WTC11 (cell line): ENCODE data around the gene PADI1. TPM values are rescaled to one million over a fixed set of nuclear protein-coding genes. Genes with fewer than 3 reads are reported as not detected.

Experiments used
- ATAC-seq: fragments of 200-7000 bp; cut with Tn5 transposase; 2 replicates; pipeline ENCODE4 v1.10.0; 2021; ENCODE audit warnings: mild to moderate bottlenecking, moderate library complexity
- CTCF ChIA-PET: fragments of 300-600 bp; sonication (Branson Sonifier 250); formaldehyde crosslinking; loops from one replicate; lab custom pipeline; 2021; ENCODE audit warnings: antibody characterized with exemption; lab: Charles Lee
- POLR2A ChIA-PET: fragments of 350-600 bp; sonication (Branson Sonifier 250); formaldehyde crosslinking; loops from one replicate; lab custom pipeline; 2021; ENCODE audit warnings: antibody characterized with exemption; lab: Charles Lee
- DNase-seq: peaks from one replicate; pipeline ENCODE4 v3.0.0; 2021; ENCODE audit warnings: low spot score
- H3K27ac Mint-ChIP-seq: 2 replicates; pipeline ENCODE4 v1.8.0; 2021; ENCODE audit warnings: mixed read lengths
- H3K27me3 Mint-ChIP-seq: 2 replicates; pipeline ENCODE4 v1.8.0; 2021; ENCODE audit warnings: low read depth, mild to moderate bottlenecking, moderate library complexity, mixed read lengths
- H3K36me3 Mint-ChIP-seq: 2 replicates; pipeline ENCODE4 v1.8.0; 2021; ENCODE audit warnings: mixed read lengths
- H3K4me1 Mint-ChIP-seq: 2 replicates; pipeline ENCODE4 v1.8.0; 2022; ENCODE audit warnings: mixed read lengths
- H3K4me3 Mint-ChIP-seq: 2 replicates; pipeline ENCODE4 v1.8.0; 2021; ENCODE audit warnings: mild to moderate bottlenecking, moderate library complexity, mixed read lengths
- H3K9me3 Mint-ChIP-seq: 2 replicates; pipeline ENCODE4 v1.8.0; 2021; ENCODE audit warnings: mixed read lengths
- ATF2 ChIP-seq: sonication (generic); formaldehyde crosslinking; IDR thresholded peaks from 2 replicates; pipeline ENCODE4 v1.8.1; 2022; ENCODE audit warnings: low read depth, missing genetic modification reagents, borderline replicate concordance
- CREM ChIP-seq: sonication (generic); formaldehyde crosslinking; IDR thresholded peaks from 2 replicates; pipeline ENCODE4 v1.8.1; 2022; ENCODE audit warnings: mild to moderate bottlenecking, missing genetic modification reagents, moderate library complexity
- GRHL2 ChIP-seq: fragments of 250-450 bp; sonication (Bioruptor Pico); IDR thresholded peaks from 2 replicates; pipeline ENCODE4 v1.8.0; 2022; ENCODE audit warnings: mild to moderate bottlenecking, moderate library complexity; ENCODE audit not compliant: insufficient replicate concordance, severe bottlenecking
- GTF2I ChIP-seq: fragments of 250-450 bp; sonication (Bioruptor Pico); conservative IDR thresholded peaks from 2 replicates; pipeline ENCODE4 v1.4.0; 2021; ENCODE audit warnings: mild to moderate bottlenecking
- MYBL2 ChIP-seq: sonication (generic); formaldehyde crosslinking; IDR thresholded peaks from 2 replicates; pipeline ENCODE4 v1.8.1; 2023; ENCODE audit warnings: mild to moderate bottlenecking, moderate library complexity, missing genetic modification reagents
- OVOL2 ChIP-seq: fragments of 250-450 bp; sonication (Bioruptor Pico); IDR thresholded peaks from 2 replicates; pipeline ENCODE4 v1.9.0; 2021; ENCODE audit warnings: mild to moderate bottlenecking, borderline replicate concordance
- SMAD3 ChIP-seq: sonication (generic); formaldehyde crosslinking; IDR thresholded peaks from 2 replicates; pipeline ENCODE4 v1.8.0; 2022; ENCODE audit warnings: missing genetic modification reagents, mild to moderate bottlenecking, borderline replicate concordance
- TCF7 ChIP-seq: sonication (generic); formaldehyde crosslinking; IDR thresholded peaks from 2 replicates; pipeline ENCODE4 v1.8.0; 2022; ENCODE audit warnings: mild to moderate bottlenecking, low read depth, missing genetic modification reagents, moderate library complexity
- TEAD1 ChIP-seq: sonication (generic); formaldehyde crosslinking; IDR thresholded peaks from 2 replicates; pipeline ENCODE4 v1.8.0; 2022; ENCODE audit warnings: mild to moderate bottlenecking, missing genetic modification reagents
- total RNA-seq: library from RNA; stranded (reverse); gene quantifications from 3 replicates; pipeline ENCODE4 v1.2.3, GENCODE V29; 2021
- TF ChIP-seq, protein P1 (sequence below): sonication (generic); formaldehyde crosslinking; IDR thresholded peaks from 2 replicates; pipeline ENCODE4 v1.8.0; 2023; ENCODE audit warnings: missing genetic modification reagents, mild to moderate bottlenecking, borderline replicate concordance
- TF ChIP-seq, protein P2 (sequence below): sonication (generic); formaldehyde crosslinking; IDR thresholded peaks from 2 replicates; pipeline ENCODE4 v1.8.0; 2022; ENCODE audit warnings: mild to moderate bottlenecking, missing genetic modification reagents
- TF ChIP-seq, protein P3 (sequence below): sonication (generic); formaldehyde crosslinking; IDR thresholded peaks from 2 replicates; pipeline ENCODE4 v1.8.0; 2023; ENCODE audit warnings: mild to moderate bottlenecking, missing genetic modification reagents
- TF ChIP-seq, protein P4 (sequence below): sonication (generic); formaldehyde crosslinking; IDR thresholded peaks from 2 replicates; pipeline ENCODE4 v1.8.1; 2023; ENCODE audit warnings: mild to moderate bottlenecking, moderate library complexity, missing genetic modification reagents
- TF ChIP-seq, protein P5 (sequence below): fragments of 250-450 bp; sonication (Bioruptor Pico); conservative IDR thresholded peaks from 2 replicates; pipeline ENCODE4 v1.9.0; 2021; ENCODE audit warnings: mild to moderate bottlenecking
- TF ChIP-seq, protein P6 (sequence below): sonication (generic); formaldehyde crosslinking; IDR thresholded peaks from 2 replicates; pipeline ENCODE4 v1.8.1; 2022; ENCODE audit warnings: mild to moderate bottlenecking, missing genetic modification reagents, moderate library complexity, borderline replicate concordance
- TF ChIP-seq, protein P7 (sequence below): fragments of 250-450 bp; sonication (Bioruptor Pico); IDR thresholded peaks from 2 replicates; pipeline ENCODE4 v1.9.0; 2021; ENCODE audit warnings: mild to moderate bottlenecking

PADI1 gene
- total RNA-seq, 1 experiment from 2014 or later, result 0.15 TPM

- ChIA-PET POLR2A (no interaction called here), CTCF (no interaction called here)
- Mint-ChIP-seq H3K4me1 (peaks cover 13% of the 10 kb centered on the region), H3K36me3 (no peaks in the 10 kb centered on the region), H3K27me3 (no peaks in the 10 kb centered on the region; the same call in 1 of the 2 replicates), H3K9me3 (no peaks in the 10 kb centered on the region), H3K4me3 (no peak overlapping the region), H3K27ac (no peak overlapping the region)
- DNase-seq, result no peak
- ATAC-seq, result no peak
- no peak for TF ChIP-seq SMAD3 (CRISPR knock-in tag)
- TF ChIP-seq, protein P1, sequence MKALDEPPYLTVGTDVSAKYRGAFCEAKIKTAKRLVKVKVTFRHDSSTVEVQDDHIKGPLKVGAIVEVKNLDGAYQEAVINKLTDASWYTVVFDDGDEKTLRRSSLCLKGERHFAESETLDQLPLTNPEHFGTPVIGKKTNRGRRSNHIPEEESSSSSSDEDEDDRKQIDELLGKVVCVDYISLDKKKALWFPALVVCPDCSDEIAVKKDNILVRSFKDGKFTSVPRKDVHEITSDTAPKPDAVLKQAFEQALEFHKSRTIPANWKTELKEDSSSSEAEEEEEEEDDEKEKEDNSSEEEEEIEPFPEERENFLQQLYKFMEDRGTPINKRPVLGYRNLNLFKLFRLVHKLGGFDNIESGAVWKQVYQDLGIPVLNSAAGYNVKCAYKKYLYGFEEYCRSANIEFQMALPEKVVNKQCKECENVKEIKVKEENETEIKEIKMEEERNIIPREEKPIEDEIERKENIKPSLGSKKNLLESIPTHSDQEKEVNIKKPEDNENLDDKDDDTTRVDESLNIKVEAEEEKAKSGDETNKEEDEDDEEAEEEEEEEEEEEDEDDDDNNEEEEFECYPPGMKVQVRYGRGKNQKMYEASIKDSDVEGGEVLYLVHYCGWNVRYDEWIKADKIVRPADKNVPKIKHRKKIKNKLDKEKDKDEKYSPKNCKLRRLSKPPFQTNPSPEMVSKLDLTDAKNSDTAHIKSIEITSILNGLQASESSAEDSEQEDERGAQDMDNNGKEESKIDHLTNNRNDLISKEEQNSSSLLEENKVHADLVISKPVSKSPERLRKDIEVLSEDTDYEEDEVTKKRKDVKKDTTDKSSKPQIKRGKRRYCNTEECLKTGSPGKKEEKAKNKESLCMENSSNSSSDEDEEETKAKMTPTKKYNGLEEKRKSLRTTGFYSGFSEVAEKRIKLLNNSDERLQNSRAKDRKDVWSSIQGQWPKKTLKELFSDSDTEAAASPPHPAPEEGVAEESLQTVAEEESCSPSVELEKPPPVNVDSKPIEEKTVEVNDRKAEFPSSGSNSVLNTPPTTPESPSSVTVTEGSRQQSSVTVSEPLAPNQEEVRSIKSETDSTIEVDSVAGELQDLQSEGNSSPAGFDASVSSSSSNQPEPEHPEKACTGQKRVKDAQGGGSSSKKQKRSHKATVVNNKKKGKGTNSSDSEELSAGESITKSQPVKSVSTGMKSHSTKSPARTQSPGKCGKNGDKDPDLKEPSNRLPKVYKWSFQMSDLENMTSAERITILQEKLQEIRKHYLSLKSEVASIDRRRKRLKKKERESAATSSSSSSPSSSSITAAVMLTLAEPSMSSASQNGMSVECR (CRISPR knock-in tag), result no peak
- TF ChIP-seq ATF2 (CRISPR knock-in tag), result no peak
- TF ChIP-seq TCF7 (CRISPR knock-in tag), result no peak
- TF ChIP-seq, protein P2, sequence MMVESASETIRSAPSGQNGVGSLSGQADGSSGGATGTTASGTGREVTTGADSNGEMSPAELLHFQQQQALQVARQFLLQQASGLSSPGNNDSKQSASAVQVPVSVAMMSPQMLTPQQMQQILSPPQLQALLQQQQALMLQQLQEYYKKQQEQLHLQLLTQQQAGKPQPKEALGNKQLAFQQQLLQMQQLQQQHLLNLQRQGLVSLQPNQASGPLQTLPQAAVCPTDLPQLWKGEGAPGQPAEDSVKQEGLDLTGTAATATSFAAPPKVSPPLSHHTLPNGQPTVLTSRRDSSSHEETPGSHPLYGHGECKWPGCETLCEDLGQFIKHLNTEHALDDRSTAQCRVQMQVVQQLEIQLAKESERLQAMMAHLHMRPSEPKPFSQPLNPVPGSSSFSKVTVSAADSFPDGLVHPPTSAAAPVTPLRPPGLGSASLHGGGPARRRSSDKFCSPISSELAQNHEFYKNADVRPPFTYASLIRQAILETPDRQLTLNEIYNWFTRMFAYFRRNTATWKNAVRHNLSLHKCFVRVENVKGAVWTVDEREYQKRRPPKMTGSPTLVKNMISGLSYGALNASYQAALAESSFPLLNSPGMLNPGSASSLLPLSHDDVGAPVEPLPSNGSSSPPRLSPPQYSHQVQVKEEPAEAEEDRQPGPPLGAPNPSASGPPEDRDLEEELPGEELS (CRISPR knock-in tag), result no peak
- TF ChIP-seq MYBL2 (CRISPR knock-in tag), result no peak
- TF ChIP-seq GTF2I (CRISPR knock-in tag), result no peak
- TF ChIP-seq, protein P3, sequence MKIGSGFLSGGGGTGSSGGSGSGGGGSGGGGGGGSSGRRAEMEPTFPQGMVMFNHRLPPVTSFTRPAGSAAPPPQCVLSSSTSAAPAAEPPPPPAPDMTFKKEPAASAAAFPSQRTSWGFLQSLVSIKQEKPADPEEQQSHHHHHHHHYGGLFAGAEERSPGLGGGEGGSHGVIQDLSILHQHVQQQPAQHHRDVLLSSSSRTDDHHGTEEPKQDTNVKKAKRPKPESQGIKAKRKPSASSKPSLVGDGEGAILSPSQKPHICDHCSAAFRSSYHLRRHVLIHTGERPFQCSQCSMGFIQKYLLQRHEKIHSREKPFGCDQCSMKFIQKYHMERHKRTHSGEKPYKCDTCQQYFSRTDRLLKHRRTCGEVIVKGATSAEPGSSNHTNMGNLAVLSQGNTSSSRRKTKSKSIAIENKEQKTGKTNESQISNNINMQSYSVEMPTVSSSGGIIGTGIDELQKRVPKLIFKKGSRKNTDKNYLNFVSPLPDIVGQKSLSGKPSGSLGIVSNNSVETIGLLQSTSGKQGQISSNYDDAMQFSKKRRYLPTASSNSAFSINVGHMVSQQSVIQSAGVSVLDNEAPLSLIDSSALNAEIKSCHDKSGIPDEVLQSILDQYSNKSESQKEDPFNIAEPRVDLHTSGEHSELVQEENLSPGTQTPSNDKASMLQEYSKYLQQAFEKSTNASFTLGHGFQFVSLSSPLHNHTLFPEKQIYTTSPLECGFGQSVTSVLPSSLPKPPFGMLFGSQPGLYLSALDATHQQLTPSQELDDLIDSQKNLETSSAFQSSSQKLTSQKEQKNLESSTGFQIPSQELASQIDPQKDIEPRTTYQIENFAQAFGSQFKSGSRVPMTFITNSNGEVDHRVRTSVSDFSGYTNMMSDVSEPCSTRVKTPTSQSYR (CRISPR knock-in tag), result no peak
- no peak for TF ChIP-seq TEAD1 (CRISPR knock-in tag)
- TF ChIP-seq, protein P4, sequence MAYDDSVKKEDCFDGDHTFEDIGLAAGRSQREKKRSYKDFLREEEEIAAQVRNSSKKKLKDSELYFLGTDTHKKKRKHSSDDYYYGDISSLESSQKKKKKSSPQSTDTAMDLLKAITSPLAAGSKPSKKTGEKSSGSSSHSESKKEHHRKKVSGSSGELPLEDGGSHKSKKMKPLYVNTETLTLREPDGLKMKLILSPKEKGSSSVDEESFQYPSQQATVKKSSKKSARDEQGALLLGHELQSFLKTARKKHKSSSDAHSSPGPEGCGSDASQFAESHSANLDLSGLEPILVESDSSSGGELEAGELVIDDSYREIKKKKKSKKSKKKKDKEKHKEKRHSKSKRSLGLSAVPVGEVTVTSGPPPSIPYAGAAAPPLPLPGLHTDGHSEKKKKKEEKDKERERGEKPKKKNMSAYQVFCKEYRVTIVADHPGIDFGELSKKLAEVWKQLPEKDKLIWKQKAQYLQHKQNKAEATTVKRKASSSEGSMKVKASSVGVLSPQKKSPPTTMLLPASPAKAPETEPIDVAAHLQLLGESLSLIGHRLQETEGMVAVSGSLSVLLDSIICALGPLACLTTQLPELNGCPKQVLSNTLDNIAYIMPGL (CRISPR knock-in tag), result no peak
- TF ChIP-seq, protein P5, sequence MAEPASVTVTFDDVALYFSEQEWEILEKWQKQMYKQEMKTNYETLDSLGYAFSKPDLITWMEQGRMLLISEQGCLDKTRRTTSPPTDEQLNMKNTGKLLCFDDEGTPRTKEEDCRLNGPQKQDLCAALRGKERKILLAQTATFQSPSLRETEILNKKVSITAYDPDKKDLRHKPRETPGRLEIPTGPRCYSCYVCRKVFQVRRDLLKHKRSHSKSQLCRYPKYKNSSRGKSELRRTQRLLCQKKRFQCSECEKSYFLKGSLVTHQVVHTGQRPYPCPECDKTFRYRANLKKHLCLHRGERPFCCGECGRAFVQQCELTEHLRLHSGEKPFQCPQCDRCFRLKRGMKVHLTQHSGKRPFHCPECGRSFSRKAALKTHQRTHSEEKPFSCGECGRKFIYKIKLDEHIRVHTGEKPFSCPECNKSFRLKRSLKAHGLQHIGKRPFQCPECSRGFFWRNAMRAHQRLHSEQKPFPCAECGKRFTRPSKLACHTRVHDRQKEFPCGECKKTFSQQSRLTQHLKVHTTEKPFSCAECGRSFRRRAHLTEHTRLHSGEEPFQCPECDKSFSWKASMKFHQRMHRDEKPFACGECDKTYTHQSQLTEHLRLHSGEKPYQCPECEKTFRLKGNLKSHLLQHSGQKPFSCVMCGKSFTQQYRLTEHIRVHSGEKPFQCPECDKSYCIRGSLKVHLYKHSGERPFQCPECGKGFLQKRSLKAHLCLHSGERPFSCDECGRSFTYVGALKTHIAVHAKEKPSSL, result no peak
- TF ChIP-seq, protein P6, sequence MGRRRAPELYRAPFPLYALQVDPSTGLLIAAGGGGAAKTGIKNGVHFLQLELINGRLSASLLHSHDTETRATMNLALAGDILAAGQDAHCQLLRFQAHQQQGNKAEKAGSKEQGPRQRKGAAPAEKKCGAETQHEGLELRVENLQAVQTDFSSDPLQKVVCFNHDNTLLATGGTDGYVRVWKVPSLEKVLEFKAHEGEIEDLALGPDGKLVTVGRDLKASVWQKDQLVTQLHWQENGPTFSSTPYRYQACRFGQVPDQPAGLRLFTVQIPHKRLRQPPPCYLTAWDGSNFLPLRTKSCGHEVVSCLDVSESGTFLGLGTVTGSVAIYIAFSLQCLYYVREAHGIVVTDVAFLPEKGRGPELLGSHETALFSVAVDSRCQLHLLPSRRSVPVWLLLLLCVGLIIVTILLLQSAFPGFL (CRISPR knock-in tag), result no peak
- no peak for TF ChIP-seq GRHL2 (CRISPR knock-in tag)
- TF ChIP-seq, protein P7, sequence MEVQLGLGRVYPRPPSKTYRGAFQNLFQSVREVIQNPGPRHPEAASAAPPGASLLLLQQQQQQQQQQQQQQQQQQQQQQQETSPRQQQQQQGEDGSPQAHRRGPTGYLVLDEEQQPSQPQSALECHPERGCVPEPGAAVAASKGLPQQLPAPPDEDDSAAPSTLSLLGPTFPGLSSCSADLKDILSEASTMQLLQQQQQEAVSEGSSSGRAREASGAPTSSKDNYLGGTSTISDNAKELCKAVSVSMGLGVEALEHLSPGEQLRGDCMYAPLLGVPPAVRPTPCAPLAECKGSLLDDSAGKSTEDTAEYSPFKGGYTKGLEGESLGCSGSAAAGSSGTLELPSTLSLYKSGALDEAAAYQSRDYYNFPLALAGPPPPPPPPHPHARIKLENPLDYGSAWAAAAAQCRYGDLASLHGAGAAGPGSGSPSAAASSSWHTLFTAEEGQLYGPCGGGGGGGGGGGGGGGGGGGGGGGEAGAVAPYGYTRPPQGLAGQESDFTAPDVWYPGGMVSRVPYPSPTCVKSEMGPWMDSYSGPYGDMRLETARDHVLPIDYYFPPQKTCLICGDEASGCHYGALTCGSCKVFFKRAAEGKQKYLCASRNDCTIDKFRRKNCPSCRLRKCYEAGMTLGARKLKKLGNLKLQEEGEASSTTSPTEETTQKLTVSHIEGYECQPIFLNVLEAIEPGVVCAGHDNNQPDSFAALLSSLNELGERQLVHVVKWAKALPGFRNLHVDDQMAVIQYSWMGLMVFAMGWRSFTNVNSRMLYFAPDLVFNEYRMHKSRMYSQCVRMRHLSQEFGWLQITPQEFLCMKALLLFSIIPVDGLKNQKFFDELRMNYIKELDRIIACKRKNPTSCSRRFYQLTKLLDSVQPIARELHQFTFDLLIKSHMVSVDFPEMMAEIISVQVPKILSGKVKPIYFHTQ, result no peak
- TF ChIP-seq OVOL2 (CRISPR knock-in tag), result no peak
- no peak for TF ChIP-seq CREM (CRISPR knock-in tag)
These were observed 7.2 kb upstream of the PADI1 start for GRCh38 chr1:17197696-17198095.
